HT-29 (cell line): ENCODE data around the gene ELP2. TPM values are rescaled to one million over a fixed set of nuclear protein-coding genes. Genes with fewer than 3 reads are reported as not detected.
A peak's percentile ranks its signal among the peaks of the same experiment; 100 is the strongest.

ENCODE experiments used
- DNase-seq: peaks from one replicate; pipeline ENCODE4 v3.0.0-alpha.2; 2015; ENCODE audit warnings: low spot score
- total RNA-seq: library from RNA; depleted of rRNA; stranded (reverse); fragments of >200 nt; shearing (Covaris generic); gene quantifications from 2 replicates; pipeline ENCODE4 v1.2.3, GENCODE V29; 2014

Gene ELP2
- total RNA-seq, 1 experiment from 2014 or later: 75.2 TPM

DNA sequence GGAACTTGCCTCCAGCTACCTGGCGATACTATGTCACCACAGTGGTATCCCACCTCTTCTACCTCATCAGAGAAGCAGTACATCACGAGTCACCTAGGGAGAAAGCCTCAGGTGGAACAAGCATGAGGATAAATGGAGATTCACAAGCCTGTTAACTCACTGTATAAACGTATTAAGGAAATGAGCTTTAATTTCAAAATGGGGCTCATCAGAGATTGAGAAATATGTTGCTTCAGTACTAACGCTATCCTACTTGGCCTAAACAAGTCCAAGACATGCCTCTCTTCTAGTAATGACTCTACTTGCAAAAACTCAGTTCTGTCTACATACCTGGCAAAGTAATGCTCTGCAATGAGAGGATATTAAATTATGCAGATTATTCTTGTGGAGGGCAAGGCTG is 4.9 kb upstream of the ELP2 start:
- no peak for DNase-seq

- DNase-seq: no peak
Measured at GRCh38 chr18:36126668-36127067, 3.0 kb upstream of the ELP2 start.

GRCh38 chr18:36127836-36128529 is 1.7 kb upstream of the ELP2 start:
- DNase-seq: peak; percentile 9

DNA sequence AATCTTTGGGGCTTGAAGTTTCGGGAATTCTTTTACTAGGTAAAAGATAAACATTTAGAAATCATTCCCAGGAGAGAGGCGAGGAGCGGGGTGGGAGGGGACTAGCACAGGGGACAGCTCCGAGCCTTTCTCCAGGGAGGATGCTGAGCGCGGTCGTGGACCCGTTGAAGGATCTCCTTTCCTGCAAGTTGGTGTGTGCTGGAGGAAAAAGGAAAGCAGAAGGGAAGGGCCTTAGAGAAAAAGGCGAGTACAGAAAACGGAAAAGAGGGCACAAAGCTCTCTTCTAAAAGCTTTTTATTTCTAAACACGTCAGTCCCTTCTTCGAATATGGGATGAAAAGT is 1.2 kb upstream of the ELP2 start:
- peak; percentile 4 for DNase-seq

- no peak for DNase-seq
Measured at GRCh38 chr18:36128907-36129299, 796 bp upstream of the ELP2 start.

- DNase-seq: no peak
Measured at GRCh38 chr18:36130039-36130831, 536 bp downstream of the ELP2 start.

DNA sequence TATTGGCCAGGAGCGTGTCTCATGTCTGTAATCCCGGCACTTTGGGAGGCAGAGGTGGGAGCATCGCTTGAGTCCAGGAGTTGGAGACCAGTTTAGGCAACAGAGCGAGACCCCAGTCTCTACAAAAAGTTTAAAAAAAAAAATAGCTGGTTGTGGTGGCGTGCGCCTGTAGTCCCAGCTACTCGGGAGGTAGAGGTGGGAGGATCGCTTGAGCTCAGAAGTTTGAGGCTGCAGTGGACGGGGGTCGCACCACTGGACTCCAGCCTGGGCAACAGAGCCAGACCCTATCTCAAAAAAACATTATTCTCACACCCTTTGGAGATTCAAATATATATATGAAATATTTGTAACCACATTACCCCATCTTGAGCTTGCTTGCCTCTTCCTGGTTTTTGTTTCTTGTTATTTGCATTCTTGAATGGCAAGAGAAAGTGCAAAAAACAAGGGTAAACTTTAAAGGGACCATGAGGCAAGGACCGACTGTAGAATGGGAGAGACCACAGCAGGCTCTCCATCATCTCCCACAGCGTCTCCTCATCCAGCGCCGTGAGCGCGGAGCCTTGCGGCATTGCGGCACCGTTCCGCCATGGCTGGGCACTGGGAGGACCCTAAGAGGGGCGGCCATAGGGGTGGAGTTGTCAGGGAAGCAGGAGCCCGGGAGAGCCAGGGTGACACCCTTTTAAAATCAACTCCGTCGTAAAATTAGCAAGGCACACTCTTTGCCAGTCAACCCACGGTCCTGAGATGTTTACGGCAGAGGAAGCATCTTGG is 1.4 kb downstream of the ELP2 start:
- no peak for DNase-seq

- no peak for DNase-seq
Measured at GRCh38 chr18:36131692-36132483, 2.2 kb downstream of the ELP2 start.

DNA sequence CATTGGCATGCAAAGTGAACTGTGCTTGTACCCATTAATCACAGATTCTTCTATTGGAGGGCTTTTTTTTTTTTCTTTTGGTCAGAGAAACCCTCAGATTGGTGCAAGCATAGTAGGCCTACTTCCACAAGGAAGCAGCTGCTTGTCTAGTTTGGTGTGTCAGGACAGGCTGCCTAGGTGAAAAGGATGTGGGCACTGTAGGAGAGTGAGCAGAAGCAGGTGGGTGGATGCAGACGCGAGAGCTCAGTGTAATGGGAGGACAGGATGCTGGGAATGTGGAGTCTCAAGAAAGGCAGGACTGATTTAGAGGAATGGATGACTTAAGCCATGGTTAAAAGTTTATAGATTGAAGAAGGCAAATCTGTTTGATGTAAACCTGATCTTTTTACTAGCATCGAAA is 3.1 kb downstream of the ELP2 start:
- DNase-seq: no peak

DNA sequence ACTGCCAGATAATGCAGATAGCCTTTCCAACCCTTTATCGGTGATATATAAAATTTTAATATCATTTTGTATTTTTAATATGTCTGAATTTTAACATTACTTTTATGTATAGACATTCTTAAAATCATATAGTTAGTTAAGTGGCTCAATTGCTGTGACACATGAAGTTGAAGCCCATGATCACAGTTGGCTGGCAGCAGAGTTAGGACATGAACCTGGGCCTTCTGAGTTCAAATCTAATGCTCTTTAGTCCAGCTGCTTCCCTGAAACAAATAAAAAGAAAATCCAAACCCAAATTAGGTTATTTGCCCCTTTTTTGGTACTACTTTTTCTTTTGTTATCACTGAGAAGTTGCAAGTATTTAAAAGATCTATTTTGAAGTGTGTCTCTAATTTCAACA is 5.6 kb downstream of the ELP2 start:
- no peak for DNase-seq

DNA sequence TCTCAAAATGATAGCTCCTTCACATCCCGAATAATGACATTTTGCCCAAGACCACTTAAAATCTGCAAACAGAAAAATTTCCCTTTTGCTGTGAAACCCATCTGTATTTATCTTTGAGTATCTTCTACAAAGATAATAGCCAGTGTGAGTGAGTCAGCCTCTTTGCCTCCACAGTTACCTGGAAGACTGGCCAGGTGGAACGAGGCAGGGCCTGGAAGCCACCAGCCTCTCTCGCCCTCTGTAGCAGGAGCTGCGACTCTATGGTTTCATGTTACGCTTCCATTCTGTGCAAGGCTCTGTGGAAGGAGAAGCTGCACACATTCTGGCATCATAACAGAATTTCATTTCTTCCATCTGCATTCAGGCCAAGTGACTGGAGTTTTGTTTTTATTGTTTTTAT is 9.5 kb downstream of the ELP2 start:
- DNase-seq: no peak

GRCh38 chr18:36141576-36141975 is 11.9 kb downstream of the ELP2 start:
- no peak for DNase-seq

- no peak for DNase-seq
Measured at GRCh38 chr18:36142751-36143150, 13.1 kb downstream of the ELP2 start.

GRCh38 chr18:36143391-36143790 is 13.7 kb downstream of the ELP2 start:
- DNase-seq: no peak

GRCh38 chr18:36149514-36150289 is 20.0 kb downstream of the ELP2 start:
- DNase-seq: no peak

GRCh38 chr18:36152781-36153180 is 23.1 kb downstream of the ELP2 start:
- no peak for DNase-seq

- DNase-seq: no peak
Measured at GRCh38 chr18:36153203-36153602, 23.5 kb downstream of the ELP2 start.

- DNase-seq: no peak
Measured at GRCh38 chr18:36153771-36154170, 24.1 kb downstream of the ELP2 start.

GRCh38 chr18:36155851-36156757 is 26.4 kb downstream of the ELP2 start:
- no peak for DNase-seq

DNA sequence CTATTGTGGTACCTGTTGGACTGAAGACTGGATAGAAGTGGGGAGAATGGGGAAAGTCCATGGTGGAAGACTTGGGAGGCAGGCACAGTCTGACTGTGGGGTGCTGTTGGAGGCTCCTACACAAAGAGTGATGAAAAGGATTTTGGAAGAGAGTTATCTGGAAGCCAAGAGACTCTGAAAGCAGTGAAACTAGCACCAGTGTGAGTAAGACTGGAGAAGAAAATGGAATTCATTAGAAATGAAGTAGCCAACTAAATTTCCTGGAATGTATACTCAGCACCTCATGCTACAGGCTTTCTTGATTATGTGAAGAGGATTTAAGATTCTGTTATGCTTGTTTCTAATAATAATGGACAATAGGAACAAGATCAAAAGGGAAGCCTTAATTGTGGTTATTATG is 27.7 kb downstream of the ELP2 start:
- no peak for DNase-seq
